ENCODE results near the gene ZNF862. TPM values are rescaled to one million over a fixed set of nuclear protein-coding genes. Genes with fewer than 3 reads are reported as not detected.

The ZNF862 gene
- total and polyA plus RNA-seq, 2 donors (not counting 3 experiments of a cell fraction or from before 2014, with no cell fraction given) = 10.8 to 14.7 TPM

DNA sequence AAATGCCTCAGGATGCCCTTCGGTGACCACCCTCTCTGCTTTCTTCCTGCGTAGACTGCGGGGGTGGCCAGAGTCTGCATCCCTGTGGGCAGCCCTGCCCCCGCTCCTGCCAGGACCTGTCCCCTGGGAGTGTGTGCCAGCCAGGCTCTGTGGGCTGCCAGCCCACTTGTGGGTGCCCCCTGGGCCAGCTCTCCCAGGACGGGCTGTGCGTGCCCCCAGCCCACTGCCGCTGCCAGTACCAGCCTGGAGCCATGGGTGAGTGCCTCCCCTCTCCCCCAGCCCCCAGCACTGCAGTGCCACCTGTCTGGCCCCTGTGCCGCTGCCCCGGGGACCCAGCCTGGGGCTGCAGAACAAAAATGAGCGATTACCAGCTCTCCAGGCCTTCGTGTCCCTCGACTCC is 23.1 kb upstream of the ZNF862 start:
- no peak overlapping the region for H3K4me3 ChIP-seq (replicated peaks in 1 of 3; ENCODE audit: insufficient read depth in 1 of 3, low read depth in 1 of 3, low read length in 3 of 3)
- H3K9me1 ChIP-seq (replicated peaks; ENCODE audit: control insufficient read depth, extremely low read depth, insufficient read depth, low read length) = no peaks in the 10 kb centered on the region
- dilution Hi-C loops (cut with MboI; ENCODE audit: extremely low pct_ligation_motif_present, low sequenced_read_pairs) (no loop called here), intact Hi-C loops (cut with micrococcal nuclease) (no loop called here)
- no peak overlapping the region for H3K4me2 ChIP-seq (ENCODE audit: insufficient read depth, low read length)
- TF ChIP-seq JUN (IDR thresholded peaks at IDR 0.05; ENCODE audit: borderline replicate concordance, insufficient read depth, insufficient read length, low read depth) (no peak), POLR2AphosphoS5 (IDR thresholded peaks at IDR 0.05; ENCODE audit: insufficient read depth, low read depth, low read length) (no peak), EZH2 (IDR thresholded peaks at IDR 0.05; ENCODE audit: borderline replicate concordance, low read depth, low read length, severe bottlenecking) (no peak), POLR2A (IDR thresholded peaks at IDR 0.05; ENCODE audit: low read depth, low read length) (no peak), FOS (IDR thresholded peaks at IDR 0.05; ENCODE audit: borderline replicate concordance, insufficient read depth, low read length) (no peak), MYC (IDR thresholded peaks at IDR 0.05; ENCODE audit: low read depth, low read length) (no peak), GATA2 (IDR thresholded peaks at IDR 0.05; ENCODE audit: insufficient read depth, insufficient read length, low read depth, low read length) (no peak)
- TF ChIP-seq, protein P1, sequence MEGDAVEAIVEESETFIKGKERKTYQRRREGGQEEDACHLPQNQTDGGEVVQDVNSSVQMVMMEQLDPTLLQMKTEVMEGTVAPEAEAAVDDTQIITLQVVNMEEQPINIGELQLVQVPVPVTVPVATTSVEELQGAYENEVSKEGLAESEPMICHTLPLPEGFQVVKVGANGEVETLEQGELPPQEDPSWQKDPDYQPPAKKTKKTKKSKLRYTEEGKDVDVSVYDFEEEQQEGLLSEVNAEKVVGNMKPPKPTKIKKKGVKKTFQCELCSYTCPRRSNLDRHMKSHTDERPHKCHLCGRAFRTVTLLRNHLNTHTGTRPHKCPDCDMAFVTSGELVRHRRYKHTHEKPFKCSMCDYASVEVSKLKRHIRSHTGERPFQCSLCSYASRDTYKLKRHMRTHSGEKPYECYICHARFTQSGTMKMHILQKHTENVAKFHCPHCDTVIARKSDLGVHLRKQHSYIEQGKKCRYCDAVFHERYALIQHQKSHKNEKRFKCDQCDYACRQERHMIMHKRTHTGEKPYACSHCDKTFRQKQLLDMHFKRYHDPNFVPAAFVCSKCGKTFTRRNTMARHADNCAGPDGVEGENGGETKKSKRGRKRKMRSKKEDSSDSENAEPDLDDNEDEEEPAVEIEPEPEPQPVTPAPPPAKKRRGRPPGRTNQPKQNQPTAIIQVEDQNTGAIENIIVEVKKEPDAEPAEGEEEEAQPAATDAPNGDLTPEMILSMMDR (IDR thresholded peaks at IDR 0.05; ENCODE audit: extremely low read depth in 1 of 2, insufficient read depth in 1 of 2, low read depth in 1 of 2, low read length in 2 of 2) = no peak
- TF ChIP-seq, protein P2, sequence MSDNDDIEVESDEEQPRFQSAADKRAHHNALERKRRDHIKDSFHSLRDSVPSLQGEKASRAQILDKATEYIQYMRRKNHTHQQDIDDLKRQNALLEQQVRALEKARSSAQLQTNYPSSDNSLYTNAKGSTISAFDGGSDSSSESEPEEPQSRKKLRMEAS (IDR thresholded peaks at IDR 0.05; ENCODE audit: insufficient read depth, insufficient read length) = no peak
- no peaks in the 10 kb centered on the region for H3K36me3 ChIP-seq (ENCODE audit: control insufficient read depth in 2 of 2, extremely low read depth in 1 of 2, insufficient read depth in 2 of 2, low read length in 2 of 2)
- no TSS peak for BruUV-seq (replicated peaks)
- POLR2A ChIA-PET = no interaction called here
- DNase-seq (ENCODE audit: low read depth, low spot score) (no peak), FAIRE-seq (no peak)
- CTCF ChIA-PET = no interaction called here
- H3K9me3 ChIP-seq (replicated peaks; ENCODE audit: control insufficient read depth, insufficient read depth, low read length) = no peaks in the 10 kb centered on the region
- H3K9ac ChIP-seq (replicated peaks; ENCODE audit: extremely low read depth, insufficient read depth, low read length) = no peak overlapping the region
- no peaks in the 10 kb centered on the region for H4K20me1 ChIP-seq (replicated peaks; ENCODE audit: control insufficient read depth, extremely low read depth, insufficient read depth, low read length)
- H3K27ac ChIP-seq (ENCODE audit: insufficient read depth, low read depth, low read length) = no peak overlapping the region
- no peaks in the 10 kb centered on the region for H3K79me2 ChIP-seq (ENCODE audit: control insufficient read depth, insufficient read depth, low read length)
- H3K27me3 ChIP-seq (ENCODE audit: control insufficient read depth in 2 of 2, insufficient read depth in 2 of 2, low read length in 2 of 2) = no peaks in the 10 kb centered on the region
- H3K4me1 ChIP-seq (ENCODE audit: control insufficient read depth, extremely low read depth, insufficient read depth, low read length) = no peaks in the 10 kb centered on the region
- H2AFZ ChIP-seq (ENCODE audit: low read depth, low read length) = no peak overlapping the region

Measured in endothelial cell of umbilical vein (primary cell).